Ishikawa (cell line): ENCODE data around the gene NCKAP5L.

Experiments
- CEBPB ChIP-seq: IDR thresholded peaks from 2 replicates; pipeline ENCODE4 v1.6.1; 2012
- CREB1 ChIP-seq: IDR thresholded peaks from 2 replicates; pipeline ENCODE4 v1.6.1; 2012; ENCODE audit warnings: low read depth
- EGR1 ChIP-seq: IDR thresholded peaks from 2 replicates; pipeline ENCODE4 v1.6.1; 2012
- EP300 ChIP-seq: IDR thresholded peaks from 2 replicates; pipeline ENCODE4 v1.6.1; 2012; ENCODE audit warnings: borderline replicate concordance
- FOXM1 ChIP-seq: IDR thresholded peaks from 2 replicates; pipeline ENCODE4 v1.6.1; 2012; ENCODE audit warnings: low read depth, borderline replicate concordance
- MAX ChIP-seq: IDR thresholded peaks from 2 replicates; pipeline ENCODE4 v1.6.1; 2012
- NFIC ChIP-seq: IDR thresholded peaks from 2 replicates; pipeline ENCODE4 v1.6.1; 2012
- RAD21 ChIP-seq: IDR thresholded peaks from 2 replicates; pipeline ENCODE4 v1.6.1; 2012; ENCODE audit warnings: low read depth
- REST ChIP-seq: IDR thresholded peaks from 2 replicates; pipeline ENCODE4 v1.6.1; 2012; ENCODE audit warnings: low read depth, mild to moderate bottlenecking
- TAF1 ChIP-seq: IDR thresholded peaks from 2 replicates; pipeline ENCODE4 v1.6.1; 2012; ENCODE audit warnings: low read depth, mild to moderate bottlenecking
- TCF12 ChIP-seq: IDR thresholded peaks from 2 replicates; pipeline ENCODE4 v1.6.1; 2012; ENCODE audit warnings: low read depth
- TEAD4 ChIP-seq: IDR thresholded peaks from 2 replicates; pipeline ENCODE4 v1.6.1; 2012
- USF1 ChIP-seq: IDR thresholded peaks from 2 replicates; pipeline ENCODE4 v1.6.1; 2012
- YY1 ChIP-seq: IDR thresholded peaks from 2 replicates; pipeline ENCODE4 v1.6.1; 2012; ENCODE audit warnings: low read depth
- ZBTB7A ChIP-seq: IDR thresholded peaks from 2 replicates; pipeline ENCODE4 v1.6.1; 2012; ENCODE audit warnings: low read depth

NCKAP5L gene

GRCh38 chr12:49874142-49874897, 46.1 kb upstream of the NCKAP5L start:
- TF ChIP-seq ZBTB7A (no peak), CEBPB (no peak), CREB1 (no peak), TAF1 (no peak), FOXM1 (no peak), YY1 (no peak), TCF12 (no peak), EP300 (no peak), RAD21 (no peak), TEAD4 (no peak), REST (no peak)

- TF ChIP-seq YY1 (no peak), CREB1 (no peak)
Observed at GRCh38 chr12:49873361-49873934, 45.2 kb upstream of the NCKAP5L start.

GRCh38 chr12:49872781-49873181, 44.6 kb upstream of the NCKAP5L start:
- no peak for TF ChIP-seq TAF1
- TF ChIP-seq EP300 = no peak
- TF ChIP-seq ZBTB7A = no peak
- TF ChIP-seq CREB1 = no peak
- no peak for TF ChIP-seq TCF12
- no peak for TF ChIP-seq REST
- no peak for TF ChIP-seq USF1
- TF ChIP-seq RAD21 = no peak
- TF ChIP-seq EGR1 = no peak
- no peak for TF ChIP-seq YY1
- no peak for TF ChIP-seq NFIC
- no peak for TF ChIP-seq FOXM1
- no peak for TF ChIP-seq CEBPB

GRCh38 chr12:49872381-49872780, 44.2 kb upstream of the NCKAP5L start:
- no peak for TF ChIP-seq YY1
- no peak for TF ChIP-seq ZBTB7A
- TF ChIP-seq RAD21 = no peak
- no peak for TF ChIP-seq FOXM1
- TF ChIP-seq CEBPB = no peak
- TF ChIP-seq USF1 = no peak
- TF ChIP-seq MAX = no peak
- no peak for TF ChIP-seq TEAD4
- TF ChIP-seq EGR1 = no peak
- TF ChIP-seq REST = no peak
- no peak for TF ChIP-seq NFIC
- no peak for TF ChIP-seq TCF12
- no peak for TF ChIP-seq CREB1
- TF ChIP-seq TAF1 = no peak
- no peak for TF ChIP-seq EP300

- TF ChIP-seq REST (no peak), ZBTB7A (no peak), USF1 (no peak)
Observed at GRCh38 chr12:49871263-49871561, 43.0 kb upstream of the NCKAP5L start.
